ENCODE data around the gene PPP1R14B.

- TF ChIP-seq CTCF (IDR thresholded peaks at IDR 0.05), result no peak
- TF ChIP-seq POLR2A (IDR thresholded peaks at IDR 0.05), result no peak
Measured at GRCh38 chr11:64243236-64243854, 3.4 kb downstream of the PPP1R14B start.

All from thyroid gland (tissue), 4 donors.